ENCODE measurements around the gene TMEM266.
"Not testable (repeated sequence)": the region's sequence is repeated elsewhere in the genome, so short reads cannot be mapped to it uniquely, and the experiment has no call there.

Gene TMEM266

DNA sequence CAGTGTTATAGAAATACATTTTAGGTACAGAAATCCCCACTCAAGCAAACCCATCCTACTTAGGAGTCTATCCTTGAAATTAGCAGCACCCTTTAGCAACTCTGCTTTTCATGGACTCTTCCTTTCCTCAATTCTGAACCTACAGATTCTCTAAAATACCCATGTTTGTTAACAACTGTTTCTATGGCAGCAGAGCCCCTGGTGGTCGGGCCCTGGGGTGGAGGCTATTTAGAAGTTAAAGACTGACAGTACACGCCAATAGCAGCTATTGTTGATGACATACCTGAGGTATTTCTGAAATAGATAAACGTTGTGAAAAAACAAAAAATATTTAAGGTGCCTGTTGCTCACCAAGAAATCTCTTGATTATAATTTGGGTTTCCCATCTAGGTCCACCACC, 24.2 kb upstream of the TMEM266 start:
- H2AFZ ChIP-seq, result no peak overlapping the region
- no peak overlapping the region for H3K4me2 ChIP-seq (ENCODE audit: low read length)
- no peaks in the 10 kb centered on the region for H3K27me3 ChIP-seq (ENCODE audit: control insufficient read depth, insufficient read depth, low read length)
- no peaks in the 10 kb centered on the region for H3K79me2 ChIP-seq
- H3K27ac ChIP-seq, result no peak overlapping the region
- no peaks in the 10 kb centered on the region for H3K4me1 ChIP-seq
- H3K4me3 ChIP-seq (ENCODE audit: low read depth, low read length), result no peak overlapping the region
- no peak overlapping the region for H3K9ac ChIP-seq
- TF ChIP-seq, protein P1, sequence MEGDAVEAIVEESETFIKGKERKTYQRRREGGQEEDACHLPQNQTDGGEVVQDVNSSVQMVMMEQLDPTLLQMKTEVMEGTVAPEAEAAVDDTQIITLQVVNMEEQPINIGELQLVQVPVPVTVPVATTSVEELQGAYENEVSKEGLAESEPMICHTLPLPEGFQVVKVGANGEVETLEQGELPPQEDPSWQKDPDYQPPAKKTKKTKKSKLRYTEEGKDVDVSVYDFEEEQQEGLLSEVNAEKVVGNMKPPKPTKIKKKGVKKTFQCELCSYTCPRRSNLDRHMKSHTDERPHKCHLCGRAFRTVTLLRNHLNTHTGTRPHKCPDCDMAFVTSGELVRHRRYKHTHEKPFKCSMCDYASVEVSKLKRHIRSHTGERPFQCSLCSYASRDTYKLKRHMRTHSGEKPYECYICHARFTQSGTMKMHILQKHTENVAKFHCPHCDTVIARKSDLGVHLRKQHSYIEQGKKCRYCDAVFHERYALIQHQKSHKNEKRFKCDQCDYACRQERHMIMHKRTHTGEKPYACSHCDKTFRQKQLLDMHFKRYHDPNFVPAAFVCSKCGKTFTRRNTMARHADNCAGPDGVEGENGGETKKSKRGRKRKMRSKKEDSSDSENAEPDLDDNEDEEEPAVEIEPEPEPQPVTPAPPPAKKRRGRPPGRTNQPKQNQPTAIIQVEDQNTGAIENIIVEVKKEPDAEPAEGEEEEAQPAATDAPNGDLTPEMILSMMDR (IDR thresholded peaks at IDR 0.05), result no peak
- no peaks in the 10 kb centered on the region for H3K9me3 ChIP-seq (ENCODE audit: control insufficient read depth, low read length)
- H3K36me3 ChIP-seq (ENCODE audit: control insufficient read depth, insufficient read depth, low read length), result no peaks in the 10 kb centered on the region

DNA sequence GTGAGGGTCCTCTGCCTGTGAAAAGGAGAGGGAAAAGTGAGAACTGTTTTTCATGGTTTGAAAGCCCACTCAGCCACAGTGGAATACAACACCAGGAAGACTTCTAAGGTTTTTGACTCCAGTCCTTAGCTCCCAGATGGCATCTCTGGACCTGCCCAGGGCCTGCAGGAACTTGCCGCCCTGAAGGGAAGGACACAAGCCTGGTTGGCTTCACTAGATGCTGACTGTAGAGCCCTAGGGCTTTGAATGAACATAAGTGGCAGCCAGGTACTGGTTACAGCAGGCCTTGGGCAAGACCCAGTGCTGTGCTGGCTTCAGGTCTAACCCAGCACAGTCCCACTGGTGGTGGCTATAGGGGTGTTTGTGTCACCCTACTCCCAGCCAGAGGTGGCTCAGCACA, 21.3 kb upstream of the TMEM266 start:
- TF ChIP-seq, protein P1 (IDR thresholded peaks at IDR 0.05), result no peak
- Histone ChIP-seq H3K9me3 (ENCODE audit: control insufficient read depth, low read length) (no peaks in the 10 kb centered on the region), H3K79me2 (no peaks in the 10 kb centered on the region), H3K4me1 (no peaks in the 10 kb centered on the region), H3K4me2 (ENCODE audit: low read length) (no peak overlapping the region), H3K36me3 (ENCODE audit: control insufficient read depth, insufficient read depth, low read length) (no peaks in the 10 kb centered on the region), H2AFZ (no peak overlapping the region), H3K9ac (no peak overlapping the region), H3K4me3 (ENCODE audit: low read depth, low read length) (no peak overlapping the region), H3K27ac (no peak overlapping the region), H3K27me3 (ENCODE audit: control insufficient read depth, insufficient read depth, low read length) (no peaks in the 10 kb centered on the region)

DNA sequence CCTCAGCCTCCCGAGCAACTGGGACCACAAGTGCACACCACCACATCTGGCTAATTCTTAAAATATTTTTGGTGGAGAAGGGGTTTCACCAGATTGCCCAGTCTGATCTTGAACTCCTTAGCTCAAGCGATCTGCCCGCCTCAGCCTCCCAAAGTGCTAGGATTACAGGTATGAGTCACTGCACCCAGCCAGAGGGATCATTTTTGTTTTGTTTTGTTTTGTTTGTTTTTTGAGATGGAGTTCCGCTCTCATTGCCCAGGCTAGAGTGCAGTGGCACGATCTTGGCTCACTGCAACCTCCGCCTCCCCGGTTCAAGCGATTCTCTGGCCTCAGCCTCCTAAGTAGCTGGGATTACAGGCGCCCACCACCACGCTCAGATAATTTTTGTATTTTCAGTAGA, 5.6 kb upstream of the TMEM266 start:
- not testable (repeated sequence) for H3K27me3 ChIP-seq (ENCODE audit: control insufficient read depth, insufficient read depth, low read length); H2AFZ ChIP-seq; H3K4me3 ChIP-seq (ENCODE audit: low read depth, low read length); H3K9me3 ChIP-seq (ENCODE audit: control insufficient read depth, low read length); H3K9ac ChIP-seq; H3K4me1 ChIP-seq; H3K4me2 ChIP-seq (ENCODE audit: low read length); H3K79me2 ChIP-seq; H3K36me3 ChIP-seq (ENCODE audit: control insufficient read depth, insufficient read depth, low read length); H3K27ac ChIP-seq

DNA sequence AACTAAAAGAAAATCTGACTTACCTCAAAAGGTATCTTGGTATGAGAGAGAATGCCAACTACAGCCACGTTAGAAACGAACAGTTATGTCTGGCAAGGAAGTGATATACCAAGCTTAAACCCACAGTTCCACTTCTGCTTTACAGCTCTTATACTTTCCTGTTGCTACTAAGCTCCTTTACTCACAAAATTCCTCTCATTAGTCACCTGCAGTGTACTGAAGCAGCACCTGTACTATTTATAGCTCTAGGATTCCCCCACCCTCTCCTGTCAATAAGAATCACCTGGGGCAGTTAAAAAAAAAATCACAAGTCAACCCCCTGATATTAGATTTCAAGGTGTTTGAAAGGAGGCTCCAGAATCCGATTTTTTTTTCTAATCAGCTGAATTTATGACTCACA, 2.9 kb upstream of the TMEM266 start:
- no peaks in the 10 kb centered on the region for H3K27me3 ChIP-seq (ENCODE audit: control insufficient read depth, insufficient read depth, low read length)
- H3K9me3 ChIP-seq (ENCODE audit: control insufficient read depth, low read length), result no peaks in the 10 kb centered on the region
- no peak overlapping the region for H3K9ac ChIP-seq
- H3K27ac ChIP-seq, result no peak overlapping the region
- H3K4me1 ChIP-seq, result no peaks in the 10 kb centered on the region
- TF ChIP-seq, protein P1 (IDR thresholded peaks at IDR 0.05), result no peak
- H3K36me3 ChIP-seq (ENCODE audit: control insufficient read depth, insufficient read depth, low read length), result no peaks in the 10 kb centered on the region
- no peak overlapping the region for H3K4me2 ChIP-seq (ENCODE audit: low read length)
- no peak overlapping the region for H2AFZ ChIP-seq
- H3K4me3 ChIP-seq (ENCODE audit: low read depth, low read length), result no peak overlapping the region
- no peaks in the 10 kb centered on the region for H3K79me2 ChIP-seq

DNA sequence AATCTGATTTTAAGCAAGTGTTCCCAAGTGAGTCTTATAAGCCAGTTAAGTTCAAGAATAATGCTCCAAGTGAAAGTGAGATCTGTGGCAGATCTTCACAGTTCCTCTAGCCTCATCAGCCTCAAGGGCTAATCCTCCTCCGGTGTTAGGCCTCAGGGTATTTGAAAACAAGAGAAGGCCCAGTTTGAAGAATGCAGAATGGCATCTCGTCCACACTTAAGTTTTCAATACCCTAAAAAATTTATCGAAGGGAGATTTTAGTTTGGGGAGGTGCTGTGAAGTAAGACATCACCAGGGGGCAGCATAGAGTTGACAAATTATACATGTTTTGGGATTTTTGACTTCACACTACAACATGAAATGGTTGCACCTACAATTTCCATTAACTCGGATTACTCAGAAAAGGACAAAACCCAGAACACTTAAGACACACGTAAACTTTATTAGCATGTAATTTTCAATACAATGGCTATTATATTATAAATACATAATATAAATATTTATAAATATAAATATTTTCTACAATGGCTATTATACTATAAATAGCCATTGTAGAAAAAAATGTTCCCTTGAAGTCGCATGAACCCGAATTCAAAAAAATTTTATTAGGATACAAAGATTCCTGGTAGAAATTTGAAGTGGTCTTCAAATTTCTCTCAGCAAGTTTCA, 2.3 kb upstream of the TMEM266 start:
- H3K9me3 ChIP-seq (ENCODE audit: control insufficient read depth, low read length), result no peaks in the 10 kb centered on the region
- peak overlapping the region; percentile 58 for H3K4me2 ChIP-seq (ENCODE audit: low read length)
- H3K27me3 ChIP-seq (ENCODE audit: control insufficient read depth, insufficient read depth, low read length), result no peaks in the 10 kb centered on the region
- no peaks in the 10 kb centered on the region for H3K79me2 ChIP-seq
- no peak overlapping the region for H3K9ac ChIP-seq
- H3K36me3 ChIP-seq (ENCODE audit: control insufficient read depth, insufficient read depth, low read length), result no peaks in the 10 kb centered on the region
- no peaks in the 10 kb centered on the region for H3K4me1 ChIP-seq
- H3K4me3 ChIP-seq (ENCODE audit: low read depth, low read length), result no peak overlapping the region
- peak overlapping the region; percentile 60 for H2AFZ ChIP-seq
- H3K27ac ChIP-seq, result no peak overlapping the region
- TF ChIP-seq, protein P1 (IDR thresholded peaks at IDR 0.05), result peak; percentile 56
